Peyer's patch (tissue), 4 donors: ENCODE data around the gene C1QTNF9B. TPM values are rescaled to one million over a fixed set of nuclear protein-coding genes. Genes with fewer than 3 reads are reported as not detected.
"Not testable (repeated sequence)": the region's sequence is repeated elsewhere in the genome, so short reads cannot be mapped to it uniquely, and the experiment has no call there.

Experiments
- DNase-seq, 3 donors: peaks; one replicate each; pipeline ENCODE4 v3.0.0-alpha.2; 2017 to 2019
- H3K27ac ChIP-seq, 4 donors: fragments of 200-600 bp; sonication (generic); one replicate each; pipeline ENCODE4 v1.5.1; 2016 to 2019
- H3K27me3 ChIP-seq, 2 donors: fragments of 200-600 bp; sonication (generic); one replicate each; pipeline ENCODE4 v1.5.1; 2019
- H3K36me3 ChIP-seq, 3 donors: fragments of 200-600 bp; sonication (generic); one replicate each; pipeline ENCODE4 v1.5.1; 2016 to 2019
- H3K4me1 ChIP-seq, 4 donors: fragments of 200-600 bp; sonication (generic); one replicate each; pipeline ENCODE4 v1.5.1; 2016 to 2019
- H3K4me3 ChIP-seq, 4 donors: fragments of 200-600 bp; sonication (generic); 1 replicate in 3 of 4; 2 replicates in 1 of 4; pipeline ENCODE4 v1.5.1; 2016 to 2019; ENCODE audit warnings: mild to moderate bottlenecking in 1 of 4
- H3K9me3 ChIP-seq, 4 donors: fragments of 200-600 bp; sonication (generic); one replicate each; pipeline ENCODE4 v1.5.1; 2016 to 2019; ENCODE audit warnings: mild to moderate bottlenecking in 1 of 4
- CTCF ChIP-seq, 6 experiments: fragments of 450-650 bp in 4 of 6; fragments of 200-600 bp in 2 of 6; sonication (generic) in 1 of 6; IDR thresholded peaks; one replicate each; pipeline ENCODE4 v1.5.1; 2017 to 2019; ENCODE audit warnings: antibody characterized with exemption in 6 of 6, mild to moderate bottlenecking in 3 of 6, moderate library complexity in 1 of 6
- POLR2A ChIP-seq, 2 donors: fragments of 450-650 bp; IDR thresholded peaks; one replicate each; pipeline ENCODE4 v1.5.1; 2017; ENCODE audit warnings: antibody characterized with exemption in 2 of 2, mild to moderate bottlenecking in 2 of 2, moderate library complexity in 2 of 2
- total RNA-seq, 4 donors: library from RNA; depleted of rRNA; stranded (reverse); fragments of >200 nt; gene quantifications; one replicate each; pipeline ENCODE4 v1.1.0, GENCODE V29; 2016

The C1QTNF9B gene
- under 1 TPM in 1 of 4 donors, not detected in 3; 0.80 TPM for total RNA-seq

- H3K27me3 ChIP-seq, H3K4me1 ChIP-seq, H3K9me3 ChIP-seq, H3K27ac ChIP-seq, H3K4me3 ChIP-seq, DNase-seq, H3K36me3 ChIP-seq: not testable (repeated sequence)
Measured at GRCh38 chr13:23897452-23897919, at the start of gene C1QTNF9B. Gene C1QTNF9B, minus strand, starts transcription at chr13:23897502.

GRCh38 chr13:23946900-23947299 is 49.6 kb upstream of the C1QTNF9B start:
- no peaks in the 10 kb centered on the region for H3K9me3 ChIP-seq
- no peak overlapping the region for H3K4me3 ChIP-seq
- H3K27me3 ChIP-seq: no peaks in the 10 kb centered on the region
- no peak for DNase-seq
- no peak for TF ChIP-seq CTCF (IDR thresholded peaks at IDR 0.05)
- TF ChIP-seq POLR2A (IDR thresholded peaks at IDR 0.05): no peak
- H3K4me1 ChIP-seq: no peaks in the 10 kb centered on the region
- no peak overlapping the region for H3K27ac ChIP-seq
- H3K36me3 ChIP-seq: no peaks in the 10 kb centered on the region

- H3K4me1 ChIP-seq: no peaks in the 10 kb centered on the region
- DNase-seq: no peak
- no peak overlapping the region for H3K4me3 ChIP-seq
- no peak overlapping the region for H3K27ac ChIP-seq
- TF ChIP-seq POLR2A (IDR thresholded peaks at IDR 0.05) (no peak), CTCF (IDR thresholded peaks at IDR 0.05) (no peak)
- H3K27me3 ChIP-seq: no peaks in the 10 kb centered on the region
- no peaks in the 10 kb centered on the region for H3K36me3 ChIP-seq
- no peaks in the 10 kb centered on the region for H3K9me3 ChIP-seq
Measured at GRCh38 chr13:23946067-23946466, 48.8 kb upstream of the C1QTNF9B start.

GRCh38 chr13:23945612-23946011 is 48.3 kb upstream of the C1QTNF9B start:
- no peak for TF ChIP-seq CTCF (IDR thresholded peaks at IDR 0.05)
- TF ChIP-seq POLR2A (IDR thresholded peaks at IDR 0.05): no peak
- no peak for DNase-seq
- Histone ChIP-seq H3K36me3 (no peaks in the 10 kb centered on the region), H3K4me3 (no peak overlapping the region), H3K27ac (no peak overlapping the region), H3K9me3 (no peaks in the 10 kb centered on the region), H3K27me3 (no peaks in the 10 kb centered on the region), H3K4me1 (no peaks in the 10 kb centered on the region)

- TF ChIP-seq CTCF (IDR thresholded peaks at IDR 0.05) (no peak), POLR2A (IDR thresholded peaks at IDR 0.05) (no peak)
- DNase-seq: no peak
- Histone ChIP-seq H3K9me3 (no peaks in the 10 kb centered on the region), H3K27me3 (no peaks in the 10 kb centered on the region), H3K4me1 (no peaks in the 10 kb centered on the region), H3K36me3 (no peaks in the 10 kb centered on the region), H3K27ac (no peak overlapping the region), H3K4me3 (no peak overlapping the region)
Measured at GRCh38 chr13:23941211-23941610, 43.9 kb upstream of the C1QTNF9B start.

- not testable (repeated sequence) for H3K27me3 ChIP-seq, DNase-seq, H3K9me3 ChIP-seq, H3K4me3 ChIP-seq, H3K36me3 ChIP-seq, H3K27ac ChIP-seq, H3K4me1 ChIP-seq
Measured at GRCh38 chr13:23939666-23940065, 42.4 kb upstream of the C1QTNF9B start.

- H3K9me3 ChIP-seq: no peaks in the 10 kb centered on the region
- H3K36me3 ChIP-seq: no peaks in the 10 kb centered on the region
- H3K27ac ChIP-seq: no peak overlapping the region
- TF ChIP-seq POLR2A (IDR thresholded peaks at IDR 0.05) (no peak), CTCF (IDR thresholded peaks at IDR 0.05) (no peak)
- H3K4me1 ChIP-seq: no peaks in the 10 kb centered on the region
- H3K27me3 ChIP-seq: no peaks in the 10 kb centered on the region
- DNase-seq: no peak
- no peak overlapping the region for H3K4me3 ChIP-seq
Measured at GRCh38 chr13:23934520-23934919, 37.2 kb upstream of the C1QTNF9B start.
